Measurements from ENCODE around the gene PAX2.

DNA sequence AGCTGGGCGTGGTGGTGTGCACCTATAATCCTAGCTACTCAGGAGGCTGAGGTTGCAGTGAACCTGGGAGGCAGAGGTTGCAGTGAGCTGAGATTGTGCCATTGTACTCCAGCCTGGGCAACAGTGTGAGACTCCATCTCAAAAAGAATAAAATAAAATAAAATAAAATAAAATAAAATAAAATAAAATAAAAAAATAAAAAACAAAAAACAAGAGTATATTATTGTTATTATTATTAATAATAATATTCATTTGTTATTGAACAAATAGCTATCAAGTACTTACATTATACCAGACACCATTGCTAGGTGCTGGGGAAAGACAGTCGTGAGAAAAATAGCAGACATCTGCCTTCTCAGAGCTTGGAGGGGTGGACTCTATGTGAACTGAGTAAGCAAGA lies 24.1 kb downstream of the PAX2 start:
- TF ChIP-seq, protein P1, sequence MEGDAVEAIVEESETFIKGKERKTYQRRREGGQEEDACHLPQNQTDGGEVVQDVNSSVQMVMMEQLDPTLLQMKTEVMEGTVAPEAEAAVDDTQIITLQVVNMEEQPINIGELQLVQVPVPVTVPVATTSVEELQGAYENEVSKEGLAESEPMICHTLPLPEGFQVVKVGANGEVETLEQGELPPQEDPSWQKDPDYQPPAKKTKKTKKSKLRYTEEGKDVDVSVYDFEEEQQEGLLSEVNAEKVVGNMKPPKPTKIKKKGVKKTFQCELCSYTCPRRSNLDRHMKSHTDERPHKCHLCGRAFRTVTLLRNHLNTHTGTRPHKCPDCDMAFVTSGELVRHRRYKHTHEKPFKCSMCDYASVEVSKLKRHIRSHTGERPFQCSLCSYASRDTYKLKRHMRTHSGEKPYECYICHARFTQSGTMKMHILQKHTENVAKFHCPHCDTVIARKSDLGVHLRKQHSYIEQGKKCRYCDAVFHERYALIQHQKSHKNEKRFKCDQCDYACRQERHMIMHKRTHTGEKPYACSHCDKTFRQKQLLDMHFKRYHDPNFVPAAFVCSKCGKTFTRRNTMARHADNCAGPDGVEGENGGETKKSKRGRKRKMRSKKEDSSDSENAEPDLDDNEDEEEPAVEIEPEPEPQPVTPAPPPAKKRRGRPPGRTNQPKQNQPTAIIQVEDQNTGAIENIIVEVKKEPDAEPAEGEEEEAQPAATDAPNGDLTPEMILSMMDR (IDR thresholded peaks at IDR 0.05) = no peak
- no peak for TF ChIP-seq POLR2A (IDR thresholded peaks at IDR 0.05)
